ENCODE measurements around the gene CMTM3. TPM values are rescaled to one million over a fixed set of nuclear protein-coding genes. Genes with fewer than 3 reads are reported as not detected.

Gene CMTM3
- total and polyA plus RNA-seq, 9 of the 15 experiments (the other 6 are each of a cell fraction or from before 2014, with no cell fraction given): 4.6 to 33.4 (median 17.5) TPM

DNA sequence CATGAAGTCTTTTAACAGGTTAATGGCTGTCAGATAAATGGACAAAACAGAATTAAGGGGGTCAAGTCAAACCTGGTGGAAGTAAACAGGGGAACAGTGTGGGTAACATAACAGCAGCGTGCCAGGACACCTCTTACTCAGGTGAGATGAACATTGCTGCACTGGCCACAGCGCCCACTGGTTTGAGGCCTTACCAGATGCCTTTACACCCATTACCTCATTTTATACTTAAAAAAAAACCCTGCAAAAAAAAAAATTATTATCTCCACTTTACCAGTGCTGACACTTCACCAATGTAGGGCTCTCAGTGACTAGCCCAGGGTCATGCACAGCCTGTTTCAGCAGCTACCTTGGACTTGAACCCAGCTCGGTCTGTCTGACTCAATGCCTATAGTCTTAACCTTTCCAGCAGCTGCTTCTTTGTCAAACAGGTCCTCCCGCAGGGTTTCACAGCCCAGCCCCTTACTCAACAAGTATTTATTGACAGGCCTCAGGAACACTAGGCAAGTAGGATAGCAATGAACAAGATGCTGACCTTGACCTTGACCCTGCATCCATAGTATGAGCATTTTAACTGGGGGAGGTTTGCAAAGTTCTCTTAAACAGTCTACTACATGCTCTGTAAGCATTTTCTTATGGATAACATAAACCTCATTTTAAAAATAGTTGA, 30.2 kb downstream of the CMTM3 start:
- peaks cover 14 to 20% of the 10 kb centered on the region in 2 experiments for H3K4me1 ChIP-seq (replicated peaks in 1 of 2; ENCODE audit: control insufficient read depth in 2 of 2, insufficient read depth in 2 of 2, low read length in 2 of 2)
- DNase-seq (ENCODE audit: extremely low read depth in 1 of 4, low spot score in 3 of 4) (no peak), FAIRE-seq (peak; percentile 35), ATAC-seq (no peak)
- no peaks in the 10 kb centered on the region for H3K79me2 ChIP-seq (ENCODE audit: control insufficient read depth, insufficient read depth, low read length)
- POLR2A ChIA-PET: interaction anchor here (0.6 to 1.4 kb wide), 5 partner anchors 8 to 26 kb away, joined by 3 to 5 read pairs (median 4); no protein-coding TSS in a partner anchor
- peaks cover 6% of the 10 kb centered on the region; the same call in 2 of the 3 replicates for H3K36me3 ChIP-seq (ENCODE audit: control insufficient read depth, insufficient read depth, low read length)
- H3K9ac ChIP-seq (ENCODE audit: insufficient read depth in 1 of 2, low read depth in 2 of 2, low read length in 2 of 2): no peak overlapping the region
- no peak overlapping the region for H3K4me2 ChIP-seq (ENCODE audit: insufficient read depth, low read length)
- CTCF ChIA-PET (ENCODE audit: low intra/inter-chr PET ratio): no interaction called here
- H4K20me1 ChIP-seq (replicated peaks; ENCODE audit: control insufficient read depth, insufficient read depth, low read length): no peaks in the 10 kb centered on the region
- H3K9me3 ChIP-seq (replicated peaks; ENCODE audit: control insufficient read depth, insufficient read depth, low read depth, low read length): no peaks in the 10 kb centered on the region
- BruUV-seq (replicated peaks): no TSS peak
- intact Hi-C loops (cut with micrococcal nuclease) (no loop called here), in situ Hi-C loops (cut with MboI) (no loop called here)
- TF ChIP-seq ESRRA (IDR thresholded peaks at IDR 0.05; ENCODE audit: borderline replicate concordance, low read depth): 0 out of 2 replicates have a peak, but pooled peaks have one; percentile 38
- no peak for TF ChIP-seq PHB (CRISPR knock-in tag; IDR thresholded peaks at IDR 0.05)
- H3K27ac ChIP-seq (ENCODE audit: extremely low read depth, low read depth, low read length): no peak overlapping the region
- H3K27me3 ChIP-seq (ENCODE audit: control insufficient read depth in 2 of 2, insufficient read depth in 2 of 2, low read length in 2 of 2): no peaks in the 10 kb centered on the region
- no peak overlapping the region for H2AFZ ChIP-seq (ENCODE audit: low read depth, low read length)
- H3K9me1 ChIP-seq (ENCODE audit: control insufficient read depth, insufficient read depth, low read length): peaks cover 4% of the 10 kb centered on the region
- 91% methylated on average over 4 of the region's 4 CpGs for WGBS (ENCODE audit: insufficient coverage, low coverage, missing lambda C conversion rate)
- H3K4me3 ChIP-seq: no peak overlapping the region

- ChIA-PET CTCF (ENCODE audit: low intra/inter-chr PET ratio) (no interaction called here), POLR2A (interaction anchor here (0.6 to 2.4 kb wide), 4 partner anchors 9 to 26 kb away, joined by 3 to 8 read pairs (median 4); no protein-coding TSS in a partner anchor)
- Histone ChIP-seq H3K9me1 (ENCODE audit: control insufficient read depth, insufficient read depth, low read length) (peaks cover 4% of the 10 kb centered on the region), H3K4me3 (no peak overlapping the region), H4K20me1 (replicated peaks; ENCODE audit: control insufficient read depth, insufficient read depth, low read length) (no peaks in the 10 kb centered on the region), H3K4me1 (replicated peaks in 1 of 2; ENCODE audit: control insufficient read depth in 2 of 2, insufficient read depth in 2 of 2, low read length in 2 of 2) (peaks cover 14 to 28% of the 10 kb centered on the region in 2 experiments), H2AFZ (ENCODE audit: low read depth, low read length) (no peak overlapping the region), H3K79me2 (ENCODE audit: control insufficient read depth, insufficient read depth, low read length) (no peaks in the 10 kb centered on the region), H3K9me3 (replicated peaks; ENCODE audit: control insufficient read depth, insufficient read depth, low read depth, low read length) (no peaks in the 10 kb centered on the region), H3K36me3 (ENCODE audit: control insufficient read depth, insufficient read depth, low read length) (peaks cover 4% of the 10 kb centered on the region; the same call in 1 of the 3 replicates), H3K9ac (ENCODE audit: insufficient read depth in 1 of 2, low read depth in 2 of 2, low read length in 2 of 2) (peak overlapping the region in 1 of 2 experiments; percentile 80; a peak in 2 of 4 replicates), H3K27ac (ENCODE audit: extremely low read depth, low read depth, low read length) (no peak overlapping the region), H3K4me2 (ENCODE audit: insufficient read depth, low read length) (no peak overlapping the region), H3K27me3 (ENCODE audit: control insufficient read depth in 2 of 2, insufficient read depth in 2 of 2, low read length in 2 of 2) (no peaks in the 10 kb centered on the region)
- ATAC-seq (no peak), DNase-seq (ENCODE audit: extremely low read depth in 1 of 4, low spot score in 3 of 4) (no peak), FAIRE-seq (no peak)
- TF ChIP-seq TEAD2 (tag; IDR thresholded peaks at IDR 0.05) (no peak), ZNF408 (CRISPR knock-in tag; IDR thresholded peaks at IDR 0.05; ENCODE audit: low read depth) (no peak), VEZF1 (CRISPR knock-in tag; IDR thresholded peaks at IDR 0.05) (no peak), CHCHD3 (CRISPR knock-in tag; IDR thresholded peaks at IDR 0.05) (no peak), ZBTB17 (CRISPR knock-in tag; IDR thresholded peaks at IDR 0.05) (no peak), ZNF263 (CRISPR knock-in tag; IDR thresholded peaks at IDR 0.05; ENCODE audit: borderline replicate concordance) (no peak)
- in situ Hi-C loops (cut with MboI) (no loop called here), intact Hi-C loops (cut with micrococcal nuclease) (no loop called here)
- BruUV-seq (replicated peaks): no TSS peak
- 82% methylated on average over 6 of the region's 6 CpGs for WGBS (ENCODE audit: insufficient coverage, low coverage, missing lambda C conversion rate)
Observed at GRCh38 chr16:66635406-66635805, 30.9 kb downstream of the CMTM3 start.
